H1 (cell line): Measurements from ENCODE around the gene EMC1. TPM values are rescaled to one million over a fixed set of nuclear protein-coding genes. Genes with fewer than 3 reads are reported as not detected.
A peak's percentile ranks its signal among the peaks of the same experiment; 100 is the strongest.
"Not testable (repeated sequence)": the region's sequence is repeated elsewhere in the genome, so short reads cannot be mapped to it uniquely, and the experiment has no call there.

Experiments used
- CTCF ChIA-PET: fragments of 300-600 bp; sonication (Branson Sonifier 250); formaldehyde crosslinking; loops from one replicate; lab custom pipeline; 2021; ENCODE audit not compliant: partially characterized antibody; lab: Charles Lee
- POLR2A ChIA-PET: fragments of 300-600 bp; sonication (Branson Sonifier 250); formaldehyde crosslinking; loops from one replicate; lab custom pipeline; 2021; ENCODE audit warnings: inconsistent platforms; ENCODE audit not compliant: partially characterized antibody; lab: Charles Lee
- DNase-seq, 2 experiments: peaks; one replicate each; pipeline versions ENCODE4 v3.0.0 to v3.0.0-alpha.2; 2010 to 2022; ENCODE audit warnings: low spot score in 2 of 2, low read depth in 1 of 2, mixed read lengths in 1 of 2
- FAIRE-seq: peaks from 2 replicates; lab custom pipeline; 2011; peaks lifted over from hg19 to GRCh38; lab: Jason Lieb, UNC
- H2AFZ ChIP-seq: 2 replicates; pipeline ENCODE4 v1.8.1; 2012; ENCODE audit warnings: low read length, inconsistent platforms
- H2AK5ac ChIP-seq: 2 replicates; pipeline ENCODE4 v1.6.1; 2013; ENCODE audit warnings: low read depth, low read length
- H2BK120ac ChIP-seq: replicated peaks from 2 replicates; pipeline ENCODE3; 2013; ENCODE audit warnings: low read depth, low read length, inconsistent platforms
- H2BK12ac ChIP-seq: 2 replicates; pipeline ENCODE4 v1.6.1; 2013; ENCODE audit warnings: low read depth, low read length
- H2BK15ac ChIP-seq: 2 replicates; pipeline ENCODE4 v1.6.1; 2013; ENCODE audit warnings: low read length
- H2BK20ac ChIP-seq: 2 replicates; pipeline ENCODE4 v1.6.1; 2013; ENCODE audit warnings: low read length
- H2BK5ac ChIP-seq: 2 replicates; pipeline ENCODE4 v1.6.1; 2013; ENCODE audit warnings: low read depth, low read length
- H3K14ac ChIP-seq: 2 replicates; pipeline ENCODE4 v1.6.1; 2013; ENCODE audit warnings: inconsistent platforms; ENCODE audit not compliant: insufficient read length
- H3K18ac ChIP-seq: 2 replicates; pipeline ENCODE4 v1.6.1; 2013; ENCODE audit warnings: low read length; ENCODE audit errors: extremely low read depth
- H3K23ac ChIP-seq: 2 replicates; pipeline ENCODE4 v1.6.1; 2013; ENCODE audit warnings: inconsistent platforms; ENCODE audit not compliant: insufficient read length
- H3K23me2 ChIP-seq: 2 replicates; pipeline ENCODE4 v1.6.1; 2013; ENCODE audit warnings: low read depth, low read length
- H3K27ac ChIP-seq: 2 replicates; pipeline ENCODE4 v1.6.1; 2011; ENCODE audit warnings: low read depth, low read length, inconsistent platforms
- H3K27me3 ChIP-seq, 4 experiments: replicated peaks in 1 of 4; 1 replicate in 1 of 4; 2 replicates in 3 of 4; pipeline versions ENCODE4 v1.6.1 to v1.8.1; 2011 to 2013; ENCODE audit warnings: low read length in 3 of 4, mild to moderate bottlenecking in 3 of 4, inconsistent platforms in 2 of 4, mixed read lengths in 2 of 4, moderate library complexity in 1 of 4; ENCODE audit not compliant: control insufficient read depth in 3 of 4, insufficient read depth in 3 of 4; ENCODE audit errors: extremely low read depth in 1 of 4
- H3K36me3 ChIP-seq, 4 experiments: 2 replicates each; pipeline versions ENCODE4 v1.6.1 to v1.8.1; 2011 to 2013; ENCODE audit warnings: mild to moderate bottlenecking in 4 of 4, low read length in 3 of 4, moderate library complexity in 2 of 4, control low read depth in 1 of 4, inconsistent platforms in 1 of 4; ENCODE audit not compliant: insufficient read depth in 4 of 4, control insufficient read depth in 2 of 4
- H3K4ac ChIP-seq: replicated peaks from 2 replicates; pipeline ENCODE3; 2013; ENCODE audit warnings: low read length, low read depth, mixed read lengths, inconsistent platforms; ENCODE audit not compliant: insufficient read length
- H3K4me1 ChIP-seq, 4 experiments: replicated peaks in 1 of 4; 1 replicate in 1 of 4; 2 replicates in 3 of 4; pipeline versions ENCODE4 v1.6.1 to v1.8.1; 2011 to 2013; ENCODE audit warnings: low read length in 3 of 4, inconsistent platforms in 2 of 4, mixed read lengths in 1 of 4; ENCODE audit not compliant: insufficient read depth in 4 of 4, control insufficient read depth in 3 of 4
- H3K4me2 ChIP-seq, 2 experiments: 2 replicates each; pipeline versions ENCODE4 v1.6.1 to v1.8.1; 2011 to 2013; ENCODE audit warnings: low read depth in 2 of 2, low read length in 2 of 2, control low read depth in 1 of 2, inconsistent platforms in 1 of 2, mild to moderate bottlenecking in 1 of 2; ENCODE audit not compliant: insufficient read depth in 1 of 2
- H3K4me3 ChIP-seq, 4 experiments: fragments of 200-600, 300-600 bp in 1 of 4; sonication (generic), shearing (Covaris generic), sonication (Bioruptor Twin) in 1 of 4; 2 replicates each; pipeline versions ENCODE4 v1.5.1 to v1.8.1; 2011 to 2016; ENCODE audit warnings: low read length in 4 of 4, low read depth in 3 of 4, control low read depth in 2 of 4, inconsistent platforms in 2 of 4, mild to moderate bottlenecking in 2 of 4, mixed read lengths in 1 of 4, moderate library complexity in 1 of 4; ENCODE audit not compliant: insufficient read depth in 2 of 4; ENCODE audit errors: extremely low read depth in 1 of 4
- H3K56ac ChIP-seq: replicated peaks from 2 replicates; pipeline ENCODE3; 2013; ENCODE audit warnings: low read depth, mild to moderate bottlenecking, mixed read lengths, low read length, inconsistent platforms; ENCODE audit not compliant: insufficient read length
- H3K79me1 ChIP-seq: 2 replicates; pipeline ENCODE4 v1.6.1; 2013; ENCODE audit warnings: low read depth, low read length, control low read depth
- H3K79me2 ChIP-seq, 2 experiments: 2 replicates each; pipeline versions ENCODE4 v1.6.1 to v1.8.1; 2012 to 2013; ENCODE audit warnings: low read length in 2 of 2, mild to moderate bottlenecking in 2 of 2, inconsistent platforms in 1 of 2; ENCODE audit not compliant: insufficient read depth in 2 of 2, control insufficient read depth in 1 of 2
- H3K9ac ChIP-seq, 4 experiments: replicated peaks in 1 of 4; 1 replicate in 1 of 4; 2 replicates in 3 of 4; pipeline versions ENCODE4 v1.6.1 to v1.8.1; 2011 to 2013; ENCODE audit warnings: low read depth in 3 of 4, low read length in 3 of 4, control low read depth in 2 of 4, mild to moderate bottlenecking in 2 of 4, moderate library complexity in 2 of 4, inconsistent platforms in 1 of 4; ENCODE audit errors: extremely low read depth in 1 of 4
- H3K9me3 ChIP-seq, 2 experiments: 2 replicates each; pipeline versions ENCODE4 v1.6.1 to v1.8.1; 2012 to 2013; ENCODE audit warnings: mild to moderate bottlenecking in 2 of 2, moderate library complexity in 2 of 2, control low read depth in 1 of 2, inconsistent platforms in 1 of 2, low read depth in 1 of 2, low read length in 1 of 2, mixed read lengths in 1 of 2; ENCODE audit not compliant: insufficient read depth in 2 of 2
- H4K20me1 ChIP-seq, 2 experiments: replicated peaks in 1 of 2; 2 replicates each; pipeline versions ENCODE3 to v1.8.1; 2011 to 2013; ENCODE audit warnings: inconsistent platforms in 2 of 2, low read length in 2 of 2, mild to moderate bottlenecking in 1 of 2; ENCODE audit not compliant: insufficient read depth in 2 of 2, control insufficient read depth in 1 of 2
- H4K5ac ChIP-seq: 2 replicates; pipeline ENCODE4 v1.6.1; 2013; ENCODE audit warnings: low read length, low read depth, mixed read lengths, inconsistent platforms; ENCODE audit not compliant: insufficient read length
- H4K8ac ChIP-seq: 2 replicates; pipeline ENCODE4 v1.8.0; 2013; ENCODE audit warnings: mild to moderate bottlenecking, moderate library complexity, low read length, inconsistent platforms; ENCODE audit not compliant: insufficient read depth; ENCODE audit errors: extremely low read depth
- H4K91ac ChIP-seq: replicated peaks from 2 replicates; pipeline ENCODE3; 2013; ENCODE audit warnings: low read length, mixed read lengths, inconsistent platforms; ENCODE audit not compliant: insufficient read length
- WGBS, 2 experiments: shearing (Covaris generic) in 1 of 2; methylation state at CpG; one replicate each; pipeline versions ENCODE4 v1.1.6 to v1.1.7; 2013 to 2015; ENCODE audit warnings: low lambda C conversion rate in 2 of 2, mixed read lengths in 2 of 2, inconsistent platforms in 1 of 2, low coverage in 1 of 2, missing lambda C conversion rate in 1 of 2; ENCODE audit not compliant: insufficient replicate concordance in 2 of 2, insufficient coverage in 1 of 2, insufficient read length in 1 of 2; ENCODE audit errors: extremely low coverage in 1 of 2, missing lambda C conversion rate in 1 of 2; 5-methylcytosine and 5-hydroxymethylcytosine counted together
- polyA plus RNA-seq, 7 experiments: library from polyadenylated mRNA; depleted of rRNA in 3 of 7; stranded (reverse) in 5 of 7; unstranded in 2 of 7; fragments of >200 nt in 5 of 7; fragments of 200-250 nt in 2 of 7; gene quantifications; 1 replicate in 5 of 7; 2 replicates in 1 of 7; 4 replicates in 1 of 7; pipeline versions ENCODE4 v1.2.1 to v1.2.3, GENCODE V29; 2011 to 2013; ENCODE audit warnings: missing spikeins in 2 of 7, mixed read lengths in 2 of 7
- total RNA-seq: library from RNA; stranded (reverse); fragmentation: NEBNext Ultra II Directional; extraction: Animal tissue kit (Norgen Biotek cat#: 25700); gene quantifications from 2 replicates; pipeline ENCODE4 v1.2.1, GENCODE V29; 2021

EMC1 gene
- total and polyA plus RNA-seq, 2 of the 8 experiments (the other 6 are each of a cell fraction or from before 2014, with no cell fraction given): 51.0 to 53.5 TPM

DNA sequence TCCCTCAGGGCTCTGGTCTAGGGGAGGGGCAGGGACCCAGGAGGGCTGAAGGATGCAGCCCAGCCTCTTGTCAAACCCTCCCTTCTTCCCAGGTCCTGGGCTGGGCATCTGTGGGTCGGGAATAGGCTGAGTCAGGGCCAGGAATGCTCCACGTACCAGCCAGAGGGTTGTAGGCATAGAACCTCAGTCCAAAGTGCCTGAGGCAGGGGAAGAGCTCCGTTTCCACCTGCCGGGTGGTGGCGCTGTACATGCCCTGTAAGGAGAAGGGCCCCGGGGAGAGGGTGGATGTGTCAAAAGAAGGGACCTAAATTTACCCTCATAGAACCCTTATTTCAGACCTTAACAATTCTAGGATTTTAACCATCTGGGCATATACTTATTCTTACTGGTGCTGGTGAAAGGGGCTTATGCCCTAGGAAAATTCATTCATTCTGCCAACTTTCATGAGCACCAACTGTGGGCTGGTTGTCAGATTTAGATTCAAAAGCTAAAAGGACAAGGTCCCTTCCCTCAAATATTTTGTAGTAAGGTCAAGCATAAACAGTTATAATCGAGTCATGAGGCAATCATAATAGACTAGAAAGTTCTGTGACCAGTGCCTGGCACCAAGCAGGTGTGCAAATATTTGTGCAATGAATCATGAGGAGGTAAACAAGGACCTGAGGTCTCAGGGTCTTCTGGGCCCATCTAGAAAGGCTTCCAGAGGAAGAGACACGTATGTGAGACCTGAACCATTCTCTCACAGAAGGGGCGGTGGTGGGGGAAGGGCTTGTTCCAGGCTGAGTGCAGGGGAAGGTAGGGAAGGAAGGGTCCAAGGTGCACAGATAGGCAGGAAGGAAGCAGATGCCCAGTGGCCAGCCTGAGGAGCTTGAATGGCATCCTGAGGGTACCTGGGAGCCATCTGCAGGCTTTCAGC, 18.4 kb upstream of the EMC1 start:
- H2AFZ ChIP-seq, H3K18ac ChIP-seq, H4K91ac ChIP-seq, H3K14ac ChIP-seq, H2BK120ac ChIP-seq, H3K27ac ChIP-seq, H2AK5ac ChIP-seq, H3K56ac ChIP-seq, H3K4me3 ChIP-seq, H3K9ac ChIP-seq, H3K4me2 ChIP-seq, H2BK20ac ChIP-seq, H3K23me2 ChIP-seq, H2BK12ac ChIP-seq, H2BK5ac ChIP-seq, H3K9me3 ChIP-seq, H4K5ac ChIP-seq, H3K79me2 ChIP-seq, H4K20me1 ChIP-seq, H3K23ac ChIP-seq, H3K79me1 ChIP-seq, H2BK15ac ChIP-seq, H3K27me3 ChIP-seq, H3K36me3 ChIP-seq, DNase-seq, H4K8ac ChIP-seq, H3K4me1 ChIP-seq, H3K4ac ChIP-seq: not testable (repeated sequence)
- WGBS, 2 experiments: 93% methylated on average over 9 of the region's 9 CpGs; no CpG with 5 or more reads in 1 of the 2 experiments
- peak; percentile 39 for FAIRE-seq
- CTCF ChIA-PET: interaction anchor here (0.7 kb wide), 1 partner anchor 14 kb away, joined by 3 read pairs; no protein-coding TSS in a partner anchor
- POLR2A ChIA-PET: interaction anchor here (1.5 kb wide), 1 partner anchor 18 kb away, joined by 7 read pairs; the partner anchor contains the start of genes EMC1 and MRTO4
